Cardiac septum (tissue), 1 donor: ENCODE data around the gene LINGO4. TPM values are rescaled to one million over a fixed set of nuclear protein-coding genes. Genes with fewer than 3 reads are reported as not detected.
A peak's percentile ranks its signal among the peaks of the same experiment; 100 is the strongest.

Experiments
- DNase-seq: peaks from one replicate; pipeline ENCODE4 v3.0.0-alpha.2; 2020; ENCODE audit warnings: low spot score
- intact Hi-C: fragments of 100-400 bp; cut with DNase I; formaldehyde crosslinking; loops from one replicate; pipeline ENCODE4 v1.14.0; 2022
- long read RNA-seq: library from polyadenylated mRNA; unstranded; transcript quantifications from one replicate; pipeline ENCODE4 v2.0.0, GENCODE V29; 2021
- total RNA-seq: library from RNA; stranded (reverse); fragmentation: NEBNext Ultra II Directional; extraction: Animal tissue kit (Norgen Biotek cat#: 25700); gene quantifications from one replicate; pipeline ENCODE4 v1.2.1, GENCODE V29; 2021
- donor health status: DM: no; HTN: no; CAD: no.

The LINGO4 gene, protein sequence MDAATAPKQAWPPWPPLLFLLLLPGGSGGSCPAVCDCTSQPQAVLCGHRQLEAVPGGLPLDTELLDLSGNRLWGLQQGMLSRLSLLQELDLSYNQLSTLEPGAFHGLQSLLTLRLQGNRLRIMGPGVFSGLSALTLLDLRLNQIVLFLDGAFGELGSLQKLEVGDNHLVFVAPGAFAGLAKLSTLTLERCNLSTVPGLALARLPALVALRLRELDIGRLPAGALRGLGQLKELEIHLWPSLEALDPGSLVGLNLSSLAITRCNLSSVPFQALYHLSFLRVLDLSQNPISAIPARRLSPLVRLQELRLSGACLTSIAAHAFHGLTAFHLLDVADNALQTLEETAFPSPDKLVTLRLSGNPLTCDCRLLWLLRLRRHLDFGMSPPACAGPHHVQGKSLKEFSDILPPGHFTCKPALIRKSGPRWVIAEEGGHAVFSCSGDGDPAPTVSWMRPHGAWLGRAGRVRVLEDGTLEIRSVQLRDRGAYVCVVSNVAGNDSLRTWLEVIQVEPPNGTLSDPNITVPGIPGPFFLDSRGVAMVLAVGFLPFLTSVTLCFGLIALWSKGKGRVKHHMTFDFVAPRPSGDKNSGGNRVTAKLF
- total RNA-seq, result 0.43 TPM
- long read RNA-seq, result 0 reads

- intact Hi-C loops, result no loop called here
- no peak for DNase-seq
Measured at GRCh38 chr1:151805066-151805820, at the start of gene LINGO4. LINGO4 (minus strand) TSS chr1:151805419; CDS start chr1:151802704, 2,715 bp downstream.

GRCh38 chr1:151854658-151855057, 49.4 kb upstream of the LINGO4 start:
- intact Hi-C loops, result no loop called here

DNA sequence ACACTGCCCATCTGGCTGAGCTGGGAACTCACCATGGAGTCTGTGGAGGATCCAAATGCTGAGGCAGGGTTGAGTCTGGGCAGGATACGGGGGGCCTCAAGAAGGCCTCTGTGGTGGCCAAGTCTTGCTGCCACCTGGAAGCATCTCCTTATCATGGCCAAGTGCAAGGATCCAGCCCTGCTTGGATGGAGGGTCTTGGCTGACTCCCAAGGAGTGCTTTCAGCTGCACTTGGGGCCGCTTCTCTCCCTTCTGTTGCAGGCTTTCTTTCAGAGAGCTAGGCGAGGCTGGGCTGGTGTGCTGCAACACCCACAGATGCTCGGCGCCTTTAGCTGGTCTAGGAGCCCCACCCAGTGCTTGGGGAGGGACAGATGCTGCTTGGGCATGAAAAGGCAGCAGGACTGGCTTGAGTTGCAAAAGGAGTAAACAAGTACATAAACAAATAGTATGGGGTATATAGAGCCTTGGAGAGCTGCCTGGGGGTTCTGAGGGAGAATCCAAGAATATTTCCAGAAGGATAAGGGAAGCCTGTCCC, 48.3 kb upstream of the LINGO4 start, which contains the start of gene THEM5:
Gene THEM5, minus strand, starts transcription at position 302 of the 533 bp plus-strand sequence. Its CDS starts 147 bp downstream, at position 155.
- no peak for DNase-seq
- intact Hi-C loops, result no loop called here

More at GRCh38 chr1:151854658-151855057, 49.4 kb upstream of the LINGO4 start:
- DNase-seq, result no peak

DNA sequence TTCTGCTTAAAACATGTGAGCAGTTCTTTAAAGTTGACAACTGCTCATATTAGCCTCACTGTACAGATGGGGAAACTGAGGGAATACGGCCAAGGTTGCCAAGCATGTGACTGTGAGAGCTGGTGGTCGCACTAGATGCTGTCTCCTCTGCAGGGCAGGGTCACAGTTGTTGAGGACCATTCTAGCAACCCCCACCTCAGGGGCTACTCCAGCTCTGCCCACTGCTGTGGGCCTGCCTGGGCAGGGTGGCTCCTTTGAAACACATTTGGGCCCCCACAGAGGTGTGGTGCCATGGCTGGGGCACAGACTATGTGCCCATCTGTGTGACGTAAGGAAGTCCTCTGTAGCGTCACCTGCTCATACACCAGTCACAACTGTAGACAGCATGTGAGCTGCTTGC, 47.5 kb upstream of the LINGO4 start:
- intact Hi-C loops, result no loop called here
- DNase-seq, result no peak

DNA sequence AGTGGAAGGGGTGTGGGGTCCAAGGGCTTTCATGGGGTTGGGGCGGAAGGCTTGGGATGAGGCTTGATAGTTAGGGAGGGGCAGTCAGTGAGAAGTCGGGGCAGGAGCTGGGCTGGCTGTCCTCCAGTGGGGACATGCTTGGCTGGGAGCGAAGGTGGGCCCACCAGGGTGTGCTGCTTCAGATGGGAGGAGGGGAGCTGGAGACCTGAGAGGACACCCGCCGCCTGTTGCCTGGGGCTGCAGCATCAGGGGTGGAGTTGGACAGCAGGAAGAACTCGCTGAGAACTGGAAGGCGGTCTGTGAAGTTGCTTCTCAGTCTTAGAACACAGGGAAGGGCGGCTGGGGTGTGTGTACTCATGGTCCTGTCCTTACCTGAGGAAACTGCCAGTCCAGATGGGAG, 46.7 kb upstream of the LINGO4 start:
- no peak for DNase-seq
- intact Hi-C loops, result no loop called here

DNA sequence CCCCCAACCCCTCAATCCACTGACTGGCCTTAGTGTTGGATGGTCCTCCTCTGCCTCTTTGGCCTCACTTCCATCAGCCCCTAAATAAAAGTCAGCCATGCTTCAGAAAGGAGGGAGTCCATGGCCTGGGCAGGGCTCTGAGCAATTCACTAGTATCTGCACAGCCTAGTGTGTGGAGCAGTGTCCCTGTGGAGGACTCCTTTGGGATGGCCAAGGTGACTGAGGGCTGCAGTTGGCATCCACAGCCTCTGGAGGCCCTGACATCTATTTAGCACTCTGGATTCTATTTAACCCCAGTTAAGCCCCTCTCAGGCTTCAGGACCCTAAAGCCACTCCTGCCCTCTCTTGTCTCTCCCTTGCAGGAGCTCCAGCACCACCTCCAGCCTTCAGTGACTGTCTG, 44.7 kb upstream of the LINGO4 start:
- no peak for DNase-seq
- intact Hi-C loops, result no loop called here

DNA sequence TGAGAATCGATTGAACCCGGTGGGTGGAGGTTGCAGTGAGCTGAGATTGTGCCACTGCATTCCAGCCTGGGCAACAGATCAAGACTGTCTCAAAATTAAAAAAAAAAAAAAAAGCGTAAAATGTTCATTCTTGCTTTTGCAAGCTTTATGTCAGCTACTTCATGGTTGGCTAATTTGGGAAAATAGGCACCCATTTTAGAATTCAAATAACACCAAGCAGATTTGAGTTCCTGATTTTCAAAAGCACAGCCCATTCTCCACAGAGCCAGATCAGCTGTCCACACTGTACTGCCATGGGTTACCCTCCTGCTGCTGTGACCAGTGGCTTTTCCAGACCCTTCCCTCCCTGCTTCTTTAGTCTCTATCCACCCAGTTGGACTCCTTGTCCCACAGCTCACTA, 43.9 kb upstream of the LINGO4 start:
- DNase-seq, result no peak
- intact Hi-C loops, result no loop called here

DNA sequence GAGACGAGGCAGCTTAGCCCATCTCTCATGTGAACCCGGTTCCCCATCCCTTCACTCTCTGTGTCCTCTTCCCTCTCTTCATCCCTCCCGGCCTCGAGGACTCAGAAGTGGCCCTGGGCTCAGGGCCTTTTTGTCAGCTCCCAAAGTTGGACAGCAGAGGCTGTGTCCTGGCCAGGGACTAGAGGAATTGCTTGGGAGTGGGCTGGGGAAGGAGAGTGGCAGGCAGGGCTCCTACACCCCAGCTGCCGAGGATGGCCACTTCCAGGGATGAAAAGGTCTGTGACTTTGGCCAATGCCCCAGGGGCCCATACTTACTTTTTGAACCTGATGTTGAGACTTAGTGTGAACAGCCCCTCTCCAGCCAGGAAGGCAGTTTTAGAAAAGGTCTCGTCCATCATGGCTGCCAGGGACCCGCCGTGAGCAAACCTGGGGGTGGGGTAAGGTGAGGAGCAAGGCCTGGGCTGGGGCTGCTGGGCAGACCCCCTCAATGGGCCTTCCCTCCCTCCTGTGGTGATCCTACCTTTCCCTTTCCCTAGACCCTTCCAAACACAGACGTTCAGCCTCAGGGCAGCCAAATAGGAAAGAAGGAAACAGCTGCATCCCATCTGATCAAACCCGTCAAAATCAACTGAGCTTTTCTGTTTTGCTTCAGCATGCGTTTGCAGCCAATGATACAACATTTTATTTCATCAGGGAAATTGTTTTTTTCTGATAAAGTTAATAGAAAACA, 42.8 kb upstream of the LINGO4 start:
- intact Hi-C loops, result no loop called here
- no peak for DNase-seq

GRCh38 chr1:151846686-151847237, 41.5 kb upstream of the LINGO4 start:
- intact Hi-C loops, result no loop called here
- DNase-seq, result no peak

DNA sequence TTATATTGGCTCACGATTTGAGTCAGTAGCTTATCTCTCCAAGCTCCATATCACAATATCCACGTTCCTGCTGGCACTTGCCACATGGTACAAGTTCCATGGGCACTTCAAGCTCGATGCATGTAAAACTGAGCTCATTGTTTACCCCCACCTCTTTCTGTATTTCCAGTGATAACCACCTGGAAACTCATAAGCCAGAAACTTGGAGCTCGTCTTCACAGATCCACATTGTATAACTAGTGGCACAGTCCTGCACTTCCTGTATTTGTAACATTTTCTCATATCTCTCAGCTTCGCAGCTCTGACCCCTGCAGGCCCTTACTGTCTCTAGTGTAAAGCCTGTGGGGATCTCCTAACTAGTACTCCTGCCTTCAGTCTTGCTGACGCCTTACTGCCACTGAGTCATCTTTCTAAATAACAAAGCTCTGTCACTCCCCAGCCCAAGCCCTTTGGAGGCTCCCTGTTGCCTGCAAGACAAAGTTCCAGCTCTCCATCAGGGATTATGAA, 40.9 kb upstream of the LINGO4 start:
- DNase-seq, result peak; percentile 33
- intact Hi-C loops, result no loop called here

- DNase-seq, result no peak
- intact Hi-C loops, result no loop called here
Measured at GRCh38 chr1:151843398-151843797, 38.2 kb upstream of the LINGO4 start.

- intact Hi-C loops, result no loop called here
- no peak for DNase-seq
Measured at GRCh38 chr1:151841141-151841540, 35.9 kb upstream of the LINGO4 start.

GRCh38 chr1:151840421-151840820, 35.2 kb upstream of the LINGO4 start:
- intact Hi-C loops, result no loop called here
- no peak for DNase-seq

GRCh38 chr1:151839457-151840403, 34.5 kb upstream of the LINGO4 start, which contains the start of gene C2CD4D:
C2CD4D (minus strand) TSS chr1:151839820; CDS start chr1:151838989, 831 bp downstream.
- intact Hi-C loops, result loop anchor here (5.0 to 10.0 kb wide), 4 partner anchors 105 to 395 kb away; no protein-coding TSS in a partner anchor
- DNase-seq, result no peak

- intact Hi-C loops, result loop anchor here (5.0 to 10.0 kb wide), 4 partner anchors 104 to 394 kb away; no protein-coding TSS in a partner anchor
- DNase-seq, result no peak
Measured at GRCh38 chr1:151839082-151839412, 33.8 kb upstream of the LINGO4 start.

DNA sequence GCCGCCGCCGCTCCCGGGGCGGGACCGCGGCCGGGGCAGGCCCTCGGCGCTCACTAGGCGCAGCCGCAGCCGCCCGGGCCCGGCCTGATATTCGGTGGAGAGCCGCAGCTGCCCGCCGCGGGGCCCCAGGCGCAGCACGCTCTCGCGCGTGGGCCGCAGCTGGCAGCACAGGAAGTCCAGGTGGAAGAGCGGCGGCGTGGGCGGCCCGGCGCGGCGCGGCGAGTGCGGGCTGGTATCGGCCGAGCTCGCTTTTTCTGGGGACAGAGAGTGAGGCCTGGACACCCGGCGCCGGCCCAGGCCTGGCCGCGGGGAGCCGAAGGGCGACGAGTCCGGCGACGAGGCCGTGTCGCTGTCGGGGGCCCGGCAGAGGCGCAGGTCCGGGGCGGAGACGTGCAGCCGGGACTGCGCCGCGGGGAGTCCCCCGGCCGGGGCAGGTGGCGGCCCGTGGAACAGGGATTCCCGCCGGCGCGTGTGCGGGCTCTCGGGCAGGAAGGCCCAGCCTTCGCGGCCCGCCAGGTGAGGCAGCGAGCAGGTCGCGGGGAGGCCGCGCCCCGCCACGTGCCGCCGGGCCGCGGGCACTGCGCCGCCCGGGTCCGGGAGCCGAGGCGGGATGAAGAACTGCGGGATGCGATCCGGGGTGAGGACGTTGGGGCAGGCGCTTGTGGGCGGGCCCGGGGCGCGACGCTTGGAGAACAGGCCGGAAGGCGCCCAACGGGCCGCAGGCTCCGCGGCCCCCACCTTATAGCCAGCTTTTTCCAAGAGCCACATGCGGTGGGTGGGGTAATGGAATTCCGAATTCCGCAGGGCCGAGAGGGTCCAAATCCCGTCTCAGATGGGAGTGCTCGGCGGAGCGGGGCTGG, 33.2 kb upstream of the LINGO4 start:
- intact Hi-C loops, result loop anchor here (5.0 to 10.0 kb wide), 4 partner anchors 104 to 394 kb away; no protein-coding TSS in a partner anchor
- no peak for DNase-seq

- intact Hi-C loops, result loop anchor here (5.0 to 10.0 kb wide), 4 partner anchors 103 to 393 kb away; no protein-coding TSS in a partner anchor
- no peak for DNase-seq
Measured at GRCh38 chr1:151837884-151838221, 32.6 kb upstream of the LINGO4 start.
